GM21529 (cell line): ENCODE results near the gene AP1M2.

Experiments
- ATAC-seq: cut with Tn5 transposase; IDR thresholded peaks from one replicate; pipeline ENCODE4 v1.9.1; 2021; ENCODE audit not compliant: unreplicated experiment

Gene AP1M2

DNA sequence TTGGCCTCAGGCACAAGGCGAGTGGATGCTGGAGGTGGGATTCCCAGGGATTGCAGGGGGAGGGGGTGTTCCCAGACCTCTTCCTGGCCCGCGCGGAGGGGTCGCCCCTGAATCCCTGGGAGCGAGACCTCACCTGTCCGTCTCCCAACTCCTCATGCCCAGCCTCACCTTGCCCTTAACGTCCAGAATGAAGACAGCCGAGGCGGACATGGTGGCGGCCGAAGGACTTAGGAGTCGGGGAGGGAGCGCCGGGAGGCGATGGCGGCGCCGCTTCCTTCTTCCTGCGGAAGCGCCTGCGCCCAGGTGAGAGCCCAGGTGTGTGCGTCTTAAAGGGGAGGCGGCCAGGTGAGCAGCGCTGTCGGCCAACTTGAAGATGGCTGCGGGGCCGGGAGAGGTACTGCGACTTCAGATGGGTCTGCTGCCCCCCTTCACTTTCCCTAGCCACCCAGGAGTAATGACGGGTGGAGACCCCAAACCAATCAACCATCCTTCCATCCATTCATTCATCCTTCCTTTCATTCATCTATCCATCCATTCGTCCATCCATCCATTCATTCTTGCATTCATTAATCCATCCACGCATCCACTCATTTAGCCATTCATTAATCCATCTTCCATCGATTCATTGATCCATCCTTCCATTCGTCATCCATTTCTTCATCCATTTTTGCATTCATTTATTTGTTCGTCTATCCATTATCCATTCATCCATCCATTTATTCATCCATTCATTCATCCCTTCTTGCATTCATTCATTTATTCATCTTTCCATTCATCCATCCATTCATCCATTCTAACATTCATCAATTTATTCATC is at the start of gene AP1M2:
TSS of gene AP1M2 (minus strand) at position 291 of the 817 bp plus-strand sequence. CDS start at position 210, 81 bp downstream.
- ATAC-seq, result no peak

GRCh38 chr19:10636304-10636972 is 49.3 kb upstream of the AP1M2 start:
- no peak for ATAC-seq

DNA sequence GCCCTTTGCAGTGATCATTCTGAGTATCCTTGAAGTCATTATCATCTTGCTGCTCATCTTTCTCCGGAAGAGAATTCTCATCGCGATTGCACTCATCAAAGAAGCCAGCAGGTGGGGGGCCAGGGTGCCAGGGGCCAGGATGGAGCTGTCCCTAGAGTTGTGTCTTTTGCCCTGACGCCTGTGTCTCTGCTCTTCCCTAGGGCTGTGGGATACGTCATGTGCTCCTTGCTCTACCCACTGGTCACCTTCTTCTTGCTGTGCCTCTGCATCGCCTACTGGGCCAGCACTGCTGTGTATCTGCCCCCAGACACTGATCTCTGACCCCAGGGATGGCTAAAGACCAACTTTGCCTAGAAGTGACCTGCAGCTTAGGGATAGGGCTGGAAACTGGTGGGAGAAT is 47.9 kb upstream of the AP1M2 start:
- no peak for ATAC-seq

- no peak for ATAC-seq
These were observed 47.3 kb upstream of the AP1M2 start for GRCh38 chr19:10634430-10634829.

DNA sequence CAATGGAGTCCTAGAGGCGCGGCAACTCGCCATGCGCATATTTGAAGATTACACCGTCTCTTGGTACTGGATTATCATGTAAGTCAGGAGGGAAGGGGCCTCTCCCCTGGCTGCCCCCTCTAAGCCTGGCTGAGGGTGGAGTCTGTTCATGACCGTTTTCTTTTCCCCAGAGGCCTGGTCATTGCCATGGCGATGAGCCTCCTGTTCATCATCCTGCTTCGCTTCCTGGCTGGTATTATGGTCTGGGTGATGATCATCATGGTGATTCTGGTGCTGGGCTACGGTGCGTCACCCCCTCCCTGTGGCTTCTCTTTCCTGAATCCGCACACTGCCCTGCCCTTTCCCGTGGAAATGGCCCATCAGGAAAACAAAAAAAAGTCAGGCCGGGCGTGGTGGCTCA is 44.8 kb upstream of the AP1M2 start:
- ATAC-seq, result no peak

DNA sequence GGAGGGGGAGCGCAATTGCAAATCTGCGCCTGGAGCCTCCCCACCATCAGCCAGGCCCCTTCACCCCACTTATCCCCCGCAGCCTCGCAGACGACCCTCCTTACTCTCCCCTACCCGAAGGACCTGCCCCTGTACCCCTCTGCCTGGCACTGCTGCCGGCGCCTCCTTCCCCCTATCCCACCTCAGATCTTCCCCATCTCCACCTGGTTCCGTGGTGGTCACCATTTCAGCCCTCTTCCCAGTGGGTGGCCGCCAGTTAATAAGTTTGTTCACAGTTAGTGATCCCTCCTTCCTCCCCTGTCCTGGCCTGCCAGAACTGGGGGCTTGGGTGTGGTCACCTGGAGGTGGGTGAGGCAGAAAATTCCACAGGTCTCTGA is 38.6 kb upstream of the AP1M2 start:
- ATAC-seq, result no peak

GRCh38 chr19:10625003-10625761 is 38.1 kb upstream of the AP1M2 start, which contains the start of gene SLC44A2:
Gene SLC44A2, plus strand, starts transcription at chr19:10625553. Its CDS starts 81 bp downstream, at chr19:10625634.
- ATAC-seq, result no peak

- ATAC-seq, result no peak
These were observed 37.5 kb upstream of the AP1M2 start for GRCh38 chr19:10624585-10624984.

- no peak for ATAC-seq
These were observed 34.9 kb upstream of the AP1M2 start for GRCh38 chr19:10621966-10622365.

GRCh38 chr19:10620786-10621185 is 33.7 kb upstream of the AP1M2 start:
- ATAC-seq, result no peak

GRCh38 chr19:10618846-10619245 is 31.7 kb upstream of the AP1M2 start:
- no peak for ATAC-seq

DNA sequence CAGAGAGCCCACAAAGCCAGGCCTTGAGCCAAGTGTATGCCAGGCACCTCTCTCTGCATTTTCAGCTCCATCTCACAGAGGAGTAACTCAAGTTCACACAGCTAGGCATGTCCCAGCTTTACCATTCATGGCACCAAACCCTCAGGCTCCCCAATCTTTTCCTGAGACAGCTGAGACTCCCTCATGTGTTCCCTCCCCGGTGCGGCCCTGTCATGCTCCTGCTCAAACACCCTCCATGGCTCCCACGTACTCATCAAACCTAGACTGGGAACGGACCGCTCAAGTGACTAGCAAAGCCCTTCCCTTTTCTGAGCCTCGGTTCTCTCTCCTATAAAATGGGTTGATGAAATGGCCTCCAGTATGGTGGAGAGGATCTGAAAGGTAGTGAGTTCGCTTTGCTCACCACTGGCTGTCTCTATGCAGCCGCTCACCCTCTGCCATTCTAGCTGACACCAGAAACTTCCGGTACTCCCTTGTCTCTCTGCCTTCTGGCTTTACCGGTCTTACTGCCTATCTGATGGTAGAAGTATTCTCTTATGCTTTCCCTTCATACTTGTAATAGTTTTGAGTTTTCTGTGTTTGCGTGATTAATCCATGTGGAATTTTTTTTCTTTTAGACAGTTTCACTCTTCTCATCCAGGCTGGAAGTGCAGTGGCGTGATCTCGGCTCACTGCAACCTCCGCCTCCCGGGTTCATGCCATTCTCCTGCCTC is 30.5 kb upstream of the AP1M2 start:
- ATAC-seq, result no peak

DNA sequence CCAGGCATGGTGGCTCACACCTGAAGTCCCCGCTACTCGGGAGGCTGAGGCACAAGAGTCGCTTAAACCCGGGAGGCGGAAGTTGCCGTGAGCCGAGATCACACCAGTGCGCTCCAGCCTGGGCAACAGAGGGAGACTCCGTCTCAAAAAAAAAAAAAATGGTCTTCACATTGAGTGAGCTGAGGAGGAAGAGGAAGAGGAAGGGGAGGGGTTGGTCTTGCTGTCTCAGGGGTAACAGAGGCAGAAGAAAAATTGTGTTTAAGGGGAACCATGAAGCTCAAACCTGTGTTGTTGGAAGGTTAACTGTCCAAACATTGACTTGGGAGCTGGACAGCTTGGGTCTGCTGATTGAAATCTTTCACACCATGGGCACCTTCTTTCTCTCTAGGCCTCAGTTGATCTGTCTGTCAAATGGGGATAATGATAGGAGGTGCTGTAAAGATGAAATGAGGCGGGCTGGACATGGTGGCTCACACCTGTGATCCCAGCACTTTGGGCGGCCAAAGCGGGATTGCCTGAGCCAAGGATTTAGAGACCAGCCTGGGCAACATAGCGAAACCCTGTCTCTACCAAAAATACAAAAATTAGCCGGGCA is 28.4 kb upstream of the AP1M2 start:
- ATAC-seq, result no peak

DNA sequence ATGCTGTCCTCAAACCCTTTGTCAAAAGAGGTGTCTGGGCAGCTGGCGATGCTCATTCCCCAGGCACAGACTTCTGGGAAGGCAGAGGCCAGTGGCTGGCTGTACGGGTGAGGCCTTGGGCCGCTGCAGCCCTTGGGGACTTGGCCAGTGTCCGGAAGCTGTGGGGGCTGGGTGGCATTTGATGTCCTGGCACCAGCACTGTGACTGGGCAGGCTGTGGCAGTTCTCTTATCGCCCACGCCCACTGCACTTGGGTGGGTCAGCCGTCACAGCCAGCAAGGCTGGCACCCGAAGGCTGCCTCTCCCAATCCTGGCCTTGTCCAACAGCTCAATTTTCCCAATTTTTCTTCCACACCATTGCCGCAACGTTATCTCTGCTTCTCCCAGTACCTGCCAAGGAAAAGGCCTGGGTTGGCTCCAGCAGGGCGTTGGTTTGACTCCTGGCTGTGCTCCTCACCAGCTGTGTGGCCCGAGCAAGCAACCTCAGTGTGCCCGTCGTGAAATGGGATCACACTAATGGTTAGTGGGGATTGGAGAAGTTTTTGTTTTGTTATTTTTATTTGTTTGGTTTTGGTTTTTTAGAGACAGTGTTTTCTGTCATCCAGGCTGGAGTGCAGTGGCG is 25.5 kb upstream of the AP1M2 start:
- ATAC-seq, result no peak

DNA sequence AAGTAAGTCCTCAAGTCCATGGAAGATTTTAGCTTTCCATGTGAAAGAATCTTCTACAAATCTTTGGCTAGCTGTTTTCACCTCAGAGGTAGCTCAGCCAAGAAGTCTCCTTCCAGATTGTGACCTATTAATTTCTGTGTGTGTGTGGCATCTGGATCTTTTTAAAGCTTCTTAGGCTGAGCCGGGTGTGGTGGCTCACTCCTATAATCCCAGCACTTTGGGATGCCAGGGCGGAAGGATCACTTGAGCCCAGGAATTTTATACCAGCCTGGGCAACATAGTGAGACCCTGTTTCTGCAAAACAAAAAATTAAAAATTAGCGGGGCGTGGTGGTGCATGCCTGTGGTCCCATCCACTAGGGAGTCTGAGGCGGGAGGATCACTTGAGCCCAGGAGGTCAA is 24.8 kb upstream of the AP1M2 start:
- no peak for ATAC-seq

GRCh38 chr19:10604460-10604980 is 17.4 kb upstream of the AP1M2 start:
- no peak for ATAC-seq

GRCh38 chr19:10603873-10604459 is 16.9 kb upstream of the AP1M2 start:
- no peak for ATAC-seq

DNA sequence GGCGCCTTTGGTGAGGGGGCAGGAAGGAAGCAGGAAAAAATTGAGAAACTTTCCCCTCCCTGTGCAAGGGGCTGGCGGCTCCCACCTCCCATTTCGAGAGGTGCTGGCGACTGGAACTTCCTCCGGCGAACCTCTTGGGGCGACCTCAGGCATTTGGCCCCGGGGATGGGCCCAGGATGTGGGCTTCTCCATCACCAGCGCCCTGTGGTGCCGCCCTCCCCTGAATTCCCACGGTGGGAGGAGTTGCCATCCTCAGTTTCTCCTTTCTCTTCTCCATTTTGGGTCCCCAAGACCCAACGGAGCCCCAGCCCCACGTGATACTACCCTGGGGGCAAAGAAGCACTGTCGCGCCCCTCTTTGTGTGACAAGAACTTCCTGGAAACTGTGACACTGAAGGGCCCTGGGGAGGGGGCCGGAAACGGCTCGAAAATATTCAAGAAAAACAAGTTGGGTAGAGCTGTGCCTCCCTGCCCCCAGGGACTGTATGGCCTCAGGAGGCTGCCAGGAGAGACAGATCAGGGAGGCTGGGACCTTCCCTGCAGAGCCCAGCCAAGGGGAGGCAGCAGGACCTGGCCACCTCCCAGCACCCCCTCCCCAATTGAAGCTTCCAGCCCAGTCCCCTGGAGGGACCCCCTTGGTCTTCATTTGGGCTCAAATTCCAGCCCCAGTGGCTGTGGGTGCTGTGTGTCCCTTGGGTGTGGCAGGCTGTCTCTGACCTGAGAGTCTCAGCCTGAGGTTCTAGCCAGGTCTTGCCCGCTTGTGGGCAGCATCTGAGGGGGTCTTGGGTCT is 16.2 kb upstream of the AP1M2 start:
- no peak for ATAC-seq
